Gastrocnemius medialis (tissue), 4 donors: ENCODE results near the gene CHID1.

Source experiments
- POLR2A ChIP-seq, 2 donors: fragments of 450-650 bp; IDR thresholded peaks; one replicate each; pipeline ENCODE4 v1.6.1; 2017; ENCODE audit warnings: antibody characterized with exemption in 2 of 2, mild to moderate bottlenecking in 2 of 2, moderate library complexity in 2 of 2
- TF ChIP-seq, protein P1 (sequence below), 5 experiments: fragments of 450-650 bp in 3 of 5; fragments of 200-600 bp in 2 of 5; sonication (generic) in 2 of 5; IDR thresholded peaks in 4 of 5; conservative IDR thresholded peaks in 1 of 5; 1 replicate in 4 of 5; 2 replicates in 1 of 5; pipeline ENCODE4 v1.5.1; 2016 to 2019; ENCODE audit warnings: antibody characterized with exemption in 5 of 5, mild to moderate bottlenecking in 3 of 5, moderate library complexity in 3 of 5

DNA sequence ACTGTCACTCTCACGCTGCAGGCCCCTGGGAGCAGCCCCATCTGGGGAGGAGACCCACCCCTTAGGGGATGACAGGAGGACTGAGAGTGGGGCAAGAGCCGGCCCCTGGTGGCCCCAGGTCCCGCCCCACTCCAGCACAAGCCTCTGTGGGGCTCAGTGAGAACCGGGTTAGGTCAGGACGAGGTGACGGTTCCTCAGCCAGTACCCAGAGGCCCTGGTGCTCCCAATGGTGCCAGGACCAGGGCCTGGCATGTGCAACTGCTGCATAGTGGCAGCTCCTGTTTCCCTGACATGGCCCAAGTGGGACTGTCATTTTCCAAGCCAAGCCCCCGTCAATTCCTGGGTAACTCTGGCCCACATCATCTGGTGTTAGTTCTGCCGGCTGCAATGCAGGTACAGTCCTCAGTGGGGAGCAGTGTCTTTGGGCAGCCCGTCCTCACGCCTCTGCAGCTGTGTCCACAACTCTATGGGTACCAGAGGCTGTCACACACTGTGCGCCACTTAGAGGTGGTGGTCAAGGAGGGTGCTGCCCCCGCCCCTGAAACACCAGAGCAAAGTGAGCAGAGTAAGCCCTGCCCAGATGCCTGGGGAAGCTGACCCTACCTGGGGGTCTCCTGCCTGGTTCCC is 15.9 kb downstream of the CHID1 start:
- TF ChIP-seq, protein P1, sequence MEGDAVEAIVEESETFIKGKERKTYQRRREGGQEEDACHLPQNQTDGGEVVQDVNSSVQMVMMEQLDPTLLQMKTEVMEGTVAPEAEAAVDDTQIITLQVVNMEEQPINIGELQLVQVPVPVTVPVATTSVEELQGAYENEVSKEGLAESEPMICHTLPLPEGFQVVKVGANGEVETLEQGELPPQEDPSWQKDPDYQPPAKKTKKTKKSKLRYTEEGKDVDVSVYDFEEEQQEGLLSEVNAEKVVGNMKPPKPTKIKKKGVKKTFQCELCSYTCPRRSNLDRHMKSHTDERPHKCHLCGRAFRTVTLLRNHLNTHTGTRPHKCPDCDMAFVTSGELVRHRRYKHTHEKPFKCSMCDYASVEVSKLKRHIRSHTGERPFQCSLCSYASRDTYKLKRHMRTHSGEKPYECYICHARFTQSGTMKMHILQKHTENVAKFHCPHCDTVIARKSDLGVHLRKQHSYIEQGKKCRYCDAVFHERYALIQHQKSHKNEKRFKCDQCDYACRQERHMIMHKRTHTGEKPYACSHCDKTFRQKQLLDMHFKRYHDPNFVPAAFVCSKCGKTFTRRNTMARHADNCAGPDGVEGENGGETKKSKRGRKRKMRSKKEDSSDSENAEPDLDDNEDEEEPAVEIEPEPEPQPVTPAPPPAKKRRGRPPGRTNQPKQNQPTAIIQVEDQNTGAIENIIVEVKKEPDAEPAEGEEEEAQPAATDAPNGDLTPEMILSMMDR (IDR thresholded peaks at IDR 0.05 in 4 of 5, conservative IDR thresholded peaks at IDR 0.05 in 1 of 5) = no peak
- no peak for TF ChIP-seq POLR2A (IDR thresholded peaks at IDR 0.05)
